KMS-11 (cell line): ENCODE measurements around the gene E2F2.

ENCODE experiments used
- H2AFZ ChIP-seq: fragments of 200-600 bp; sonication (generic); 2 replicates; pipeline ENCODE4 v1.6.1; 2016; ENCODE audit warnings: antibody characterized with exemption, mixed run types, low read depth
- H3K27ac ChIP-seq: fragments of 200-600 bp; sonication (generic); 2 replicates; pipeline ENCODE4 v1.6.1; 2016; ENCODE audit warnings: mild to moderate bottlenecking, mixed run types
- H3K27me3 ChIP-seq: fragments of 200-600 bp; sonication (generic); 2 replicates; pipeline ENCODE4 v1.6.1; 2017; ENCODE audit warnings: mild to moderate bottlenecking, low read depth, mixed run types, moderate library complexity; ENCODE audit not compliant: insufficient read depth
- H3K36me3 ChIP-seq: fragments of 200-600 bp; sonication (generic); 2 replicates; pipeline ENCODE4 v1.6.1; 2017; ENCODE audit warnings: mild to moderate bottlenecking, mixed run types; ENCODE audit not compliant: insufficient read depth
- H3K4me1 ChIP-seq: fragments of 200-600 bp; sonication (generic); 2 replicates; pipeline ENCODE4 v1.6.1; 2016; ENCODE audit warnings: mild to moderate bottlenecking, low read depth, mixed run types; ENCODE audit not compliant: poor library complexity, severe bottlenecking
- H3K4me2 ChIP-seq: fragments of 200-600 bp; sonication (generic); 2 replicates; pipeline ENCODE4 v1.7.0; 2016; ENCODE audit warnings: mild to moderate bottlenecking, mixed run types
- H3K4me3 ChIP-seq: fragments of 200-600 bp; sonication (generic); IDR thresholded peaks from 2 replicates; pipeline ENCODE4 v1.6.1; 2017; ENCODE audit warnings: low read depth, low read length, mixed read lengths; ENCODE audit not compliant: insufficient read depth
- H3K79me2 ChIP-seq: fragments of 200-600 bp; sonication (generic); 2 replicates; pipeline ENCODE4 v1.6.1; 2016; ENCODE audit warnings: low read depth, mixed run types; ENCODE audit not compliant: insufficient read depth
- H3K9ac ChIP-seq: fragments of 200-600 bp; sonication (generic); 2 replicates; pipeline ENCODE4 v1.6.1; 2016; ENCODE audit warnings: mild to moderate bottlenecking, mixed run types
- H4K20me1 ChIP-seq: fragments of 200-600 bp; sonication (generic); 2 replicates; pipeline ENCODE4 v1.6.1; 2016; ENCODE audit warnings: mild to moderate bottlenecking, mixed run types; ENCODE audit not compliant: insufficient read depth
- TF ChIP-seq, protein P1 (sequence below): fragments of 200-600 bp; sonication (generic); conservative IDR thresholded peaks from 2 replicates; pipeline ENCODE4 v1.6.1; 2017; ENCODE audit warnings: low read depth, mild to moderate bottlenecking, antibody characterized with exemption, low read length, moderate library complexity, mixed read lengths

The E2F2 gene

DNA sequence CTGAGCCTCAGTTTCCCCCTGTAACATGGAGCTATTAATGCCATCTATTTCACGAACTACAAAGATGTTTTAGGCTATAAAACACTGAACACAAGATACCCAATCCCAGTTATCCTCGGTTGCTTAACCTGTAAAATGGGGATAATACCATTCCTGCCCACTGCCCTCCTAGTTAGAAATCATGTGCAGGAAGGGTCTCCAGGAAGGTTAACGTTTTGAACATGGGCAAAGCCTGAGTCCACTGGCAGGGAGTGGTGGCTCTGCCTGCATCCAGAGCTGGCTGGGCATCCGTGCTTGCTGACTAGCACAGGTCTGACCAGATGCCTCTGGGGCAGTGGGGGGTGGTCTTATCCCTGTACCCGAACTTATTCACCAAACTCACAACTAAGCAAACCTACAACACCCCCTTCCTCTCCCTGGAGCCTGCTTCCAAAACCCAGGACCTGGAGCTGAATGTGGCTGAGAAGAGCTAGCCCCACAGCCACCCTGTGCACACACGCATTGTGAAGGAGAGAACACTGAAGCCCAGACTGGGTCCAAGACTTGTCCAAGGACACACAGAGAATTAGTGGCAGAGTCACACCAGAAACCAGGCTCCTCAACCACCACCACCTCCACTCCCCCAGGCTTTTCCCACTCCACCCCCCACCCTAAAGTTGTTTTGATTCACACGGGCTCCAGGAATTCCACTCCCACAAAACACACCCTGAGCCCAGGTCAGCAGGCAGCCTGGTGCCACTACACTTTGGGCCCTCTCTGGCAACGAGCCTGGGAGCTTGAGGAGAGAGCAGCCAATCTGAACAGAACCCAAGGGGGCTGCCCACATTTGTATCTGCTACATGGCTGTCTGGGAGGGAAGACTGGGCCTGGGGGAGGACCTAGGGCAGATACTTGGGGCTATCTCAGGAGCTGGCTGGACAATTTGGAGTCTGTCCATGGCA is 1.6 kb downstream of the E2F2 start:
- Histone ChIP-seq H3K4me1 (peaks cover 74% of the 10 kb centered on the region), H3K4me3 (peak overlapping the region; percentile 27), H3K27ac (peak overlapping the region; percentile 87), H3K27me3 (no peaks in the 10 kb centered on the region), H2AFZ (no peak overlapping the region), H4K20me1 (no peaks in the 10 kb centered on the region), H3K4me2 (peak overlapping the region; percentile 98), H3K36me3 (no peaks in the 10 kb centered on the region), H3K79me2 (peaks cover 50% of the 10 kb centered on the region), H3K9ac (peak overlapping the region; percentile 96)
- TF ChIP-seq, protein P1, sequence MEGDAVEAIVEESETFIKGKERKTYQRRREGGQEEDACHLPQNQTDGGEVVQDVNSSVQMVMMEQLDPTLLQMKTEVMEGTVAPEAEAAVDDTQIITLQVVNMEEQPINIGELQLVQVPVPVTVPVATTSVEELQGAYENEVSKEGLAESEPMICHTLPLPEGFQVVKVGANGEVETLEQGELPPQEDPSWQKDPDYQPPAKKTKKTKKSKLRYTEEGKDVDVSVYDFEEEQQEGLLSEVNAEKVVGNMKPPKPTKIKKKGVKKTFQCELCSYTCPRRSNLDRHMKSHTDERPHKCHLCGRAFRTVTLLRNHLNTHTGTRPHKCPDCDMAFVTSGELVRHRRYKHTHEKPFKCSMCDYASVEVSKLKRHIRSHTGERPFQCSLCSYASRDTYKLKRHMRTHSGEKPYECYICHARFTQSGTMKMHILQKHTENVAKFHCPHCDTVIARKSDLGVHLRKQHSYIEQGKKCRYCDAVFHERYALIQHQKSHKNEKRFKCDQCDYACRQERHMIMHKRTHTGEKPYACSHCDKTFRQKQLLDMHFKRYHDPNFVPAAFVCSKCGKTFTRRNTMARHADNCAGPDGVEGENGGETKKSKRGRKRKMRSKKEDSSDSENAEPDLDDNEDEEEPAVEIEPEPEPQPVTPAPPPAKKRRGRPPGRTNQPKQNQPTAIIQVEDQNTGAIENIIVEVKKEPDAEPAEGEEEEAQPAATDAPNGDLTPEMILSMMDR, result no peak

DNA sequence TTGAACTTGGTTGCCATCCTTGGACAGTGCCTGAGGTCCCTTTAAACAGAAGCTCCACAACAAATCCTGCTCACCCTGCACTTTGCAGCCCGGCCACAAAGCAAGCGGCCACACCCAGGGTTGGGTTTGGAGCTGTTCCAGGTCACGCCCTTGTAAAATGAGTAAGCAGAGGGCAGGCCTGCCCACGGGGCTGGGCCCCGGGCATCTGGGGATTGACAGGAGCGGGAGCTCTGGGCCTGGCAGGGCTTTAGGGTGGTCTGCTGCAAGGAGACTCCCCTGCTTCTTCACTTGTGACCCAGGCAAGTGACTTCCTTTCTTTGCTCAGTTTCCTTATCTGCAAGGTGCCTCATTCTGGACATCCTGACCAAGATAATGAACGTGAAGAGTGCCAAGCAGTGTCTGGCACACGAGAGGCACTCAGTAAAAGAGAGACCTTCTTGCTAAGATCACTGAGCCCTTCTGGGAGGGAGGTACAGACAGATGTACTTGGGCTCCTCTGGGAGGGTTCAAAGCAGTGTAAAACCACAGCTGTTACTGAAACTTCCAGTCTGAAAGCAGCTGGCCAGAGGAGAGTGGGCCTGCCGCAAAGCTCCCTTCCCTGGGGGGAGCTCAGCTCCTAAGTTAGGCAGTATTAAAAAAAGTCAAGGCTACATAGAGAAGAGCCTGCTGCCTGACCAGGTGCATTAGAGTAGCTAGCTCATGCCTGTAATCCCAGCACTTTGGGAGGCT is 2.6 kb downstream of the E2F2 start:
- H3K4me2 ChIP-seq, result peak overlapping the region; percentile 98
- no peaks in the 10 kb centered on the region for H3K27me3 ChIP-seq
- peaks cover 60% of the 10 kb centered on the region for H3K79me2 ChIP-seq
- H3K4me1 ChIP-seq, result peaks cover 74% of the 10 kb centered on the region
- peak overlapping the region; percentile 96; the same call in 1 of the 2 replicates for H3K9ac ChIP-seq
- H4K20me1 ChIP-seq, result no peaks in the 10 kb centered on the region
- TF ChIP-seq, protein P1, result no peak
- H2AFZ ChIP-seq, result no peak overlapping the region
- no peaks in the 10 kb centered on the region for H3K36me3 ChIP-seq
- peak overlapping the region; percentile 87 for H3K27ac ChIP-seq
- H3K4me3 ChIP-seq, result no peak overlapping the region

- Histone ChIP-seq H3K79me2 (peaks cover 65% of the 10 kb centered on the region), H3K36me3 (peaks cover 5% of the 10 kb centered on the region; the same call in 1 of the 2 replicates), H3K9ac (peak overlapping the region; percentile 96; the same call in 1 of the 2 replicates), H3K4me3 (peak overlapping the region; percentile 7), H3K4me2 (peak overlapping the region; percentile 98), H3K27ac (peak overlapping the region; percentile 87), H3K4me1 (peaks cover 74% of the 10 kb centered on the region), H4K20me1 (no peaks in the 10 kb centered on the region), H2AFZ (no peak overlapping the region), H3K27me3 (no peaks in the 10 kb centered on the region)
- TF ChIP-seq, protein P1, result 0 out of 2 replicates have a peak, but pooled peaks have one; percentile 25
These were observed 3.2 kb downstream of the E2F2 start for GRCh38 chr1:23527900-23528249.

GRCh38 chr1:23527366-23527765 is 3.7 kb downstream of the E2F2 start:
- peak overlapping the region; percentile 98 for H3K4me2 ChIP-seq
- peak overlapping the region; percentile 7 for H3K4me3 ChIP-seq
- peak overlapping the region; percentile 87 for H3K27ac ChIP-seq
- H3K27me3 ChIP-seq, result no peaks in the 10 kb centered on the region
- peaks cover 70% of the 10 kb centered on the region for H3K79me2 ChIP-seq
- peaks cover 74% of the 10 kb centered on the region for H3K4me1 ChIP-seq
- no peaks in the 10 kb centered on the region for H4K20me1 ChIP-seq
- TF ChIP-seq, protein P1, result no peak; the same call in 1 of the 2 replicates
- peaks cover 10% of the 10 kb centered on the region; the same call in 1 of the 2 replicates for H3K36me3 ChIP-seq
- no peak overlapping the region for H2AFZ ChIP-seq
- peak overlapping the region; percentile 96; the same call in 1 of the 2 replicates for H3K9ac ChIP-seq
